HCT116 (cell line): ENCODE data around the gene RNF151. TPM values are rescaled to one million over a fixed set of nuclear protein-coding genes. Genes with fewer than 3 reads are reported as not detected.

Experiments
- ATAC-seq: fragments of 200-7000 bp; cut with Tn5 transposase; 2 replicates; pipeline ENCODE4 v1.9.1; 2020; ENCODE audit warnings: mild to moderate bottlenecking, moderate library complexity
- BruUV-seq: library from RNA; stranded (reverse); fragments of 400-500 nt; replicated peaks from 2 replicates; lab custom pipeline; 2021; lab: Mats Ljungman, UMichigan
- CTCF ChIA-PET: fragments of 300-600 bp; sonication (Branson Sonifier 250); formaldehyde crosslinking; loops from one replicate; lab custom pipeline; 2021; ENCODE audit warnings: antibody characterized with exemption; lab: Charles Lee
- POLR2A ChIA-PET: fragments of 300-600, 350-600 bp; sonication (Branson Sonifier 250); formaldehyde crosslinking; loops from one replicate; lab custom pipeline; 2021; ENCODE audit warnings: antibody characterized with exemption; lab: Charles Lee
- RAD21 ChIA-PET, 2 experiments: fragments of 300-600 bp; sonication (Branson Sonifier 250); formaldehyde crosslinking; loops; one replicate each; lab custom pipeline; 2023; ENCODE audit warnings: low total read pairs in 2 of 2; ENCODE audit not compliant: uncharacterized antibody in 2 of 2, unreplicated experiment in 2 of 2, low non-redundant PET in 1 of 2; lab: Charles Lee
- DNase-seq: peaks from one replicate; pipeline ENCODE4 v3.0.0-alpha.2; 2010; ENCODE audit warnings: low read depth, low spot score
- H2AFZ ChIP-seq: fragments of 200-600 bp; shearing (Covaris generic), sonication (generic); 2 replicates; pipeline ENCODE4 v1.6.1; 2017; ENCODE audit warnings: low read depth, mixed run types, mixed read lengths, antibody characterized with exemption, low read length; ENCODE audit not compliant: poor library complexity, severe bottlenecking
- H3K27ac ChIP-seq: 2 replicates; pipeline ENCODE4 v1.5.1; 2012; ENCODE audit warnings: low read depth, low read length
- H3K27me3 ChIP-seq: fragments of 200-600 bp; sonication (generic); 2 replicates; pipeline ENCODE4 v1.6.1; 2016; ENCODE audit warnings: mixed run types, low read length, mixed read lengths; ENCODE audit not compliant: insufficient read depth
- H3K36me3 ChIP-seq, 2 experiments: fragments of 200-500 bp in 1 of 2; fragments of 200-600 bp in 1 of 2; sonication (Bioruptor generic) in 1 of 2; sonication (generic) in 1 of 2; 2 replicates each; pipeline versions ENCODE4 v1.5.1 to v1.6.1; 2014 to 2016; ENCODE audit warnings: low read length in 2 of 2, inconsistent platforms in 1 of 2, mixed read lengths in 1 of 2, mixed run types in 1 of 2; ENCODE audit not compliant: insufficient read depth in 2 of 2, control insufficient read depth in 1 of 2
- H3K4me1 ChIP-seq, 2 experiments: fragments of 200-600 bp in 1 of 2; sonication (generic) in 1 of 2; 2 replicates each; pipeline versions ENCODE4 v1.5.1 to v1.6.1; 2012 to 2017; ENCODE audit warnings: low read length in 2 of 2, inconsistent platforms in 1 of 2, mild to moderate bottlenecking in 1 of 2, mixed read lengths in 1 of 2, mixed run types in 1 of 2, moderate library complexity in 1 of 2; ENCODE audit not compliant: insufficient read depth in 2 of 2, control insufficient read depth in 1 of 2
- H3K4me2 ChIP-seq: fragments of 200-600 bp; sonication (generic); 2 replicates; pipeline ENCODE4 v1.6.1; 2017; ENCODE audit warnings: mixed run types, low read length, mixed read lengths
- H3K4me3 ChIP-seq, 2 experiments: fragments of 200-600 bp in 1 of 2; sonication (generic) in 1 of 2; replicated peaks in 1 of 2; 2 replicates each; pipeline ENCODE4 v1.5.1; 2011 to 2016; ENCODE audit warnings: low read length in 2 of 2, control low read depth in 1 of 2, low read depth in 1 of 2, mild to moderate bottlenecking in 1 of 2, mixed read lengths in 1 of 2, mixed run types in 1 of 2
- H3K79me2 ChIP-seq: fragments of 200-600 bp; sonication (generic); 2 replicates; pipeline ENCODE4 v1.6.1; 2017; ENCODE audit warnings: mild to moderate bottlenecking, mixed run types, low read length, moderate library complexity, mixed read lengths; ENCODE audit not compliant: insufficient read depth
- H3K9ac ChIP-seq: fragments of 200-600 bp; sonication (generic); 2 replicates; pipeline ENCODE4 v1.6.1; 2016; ENCODE audit warnings: low read length, mixed read lengths
- H3K9me2 ChIP-seq: fragments of 200-600 bp; sonication (generic), shearing (Covaris generic); 2 replicates; pipeline ENCODE4 v1.6.1; 2017; ENCODE audit warnings: mixed run types, mild to moderate bottlenecking, moderate library complexity; ENCODE audit not compliant: insufficient read depth
- H3K9me3 ChIP-seq, 2 experiments: fragments of 200-500 bp in 1 of 2; fragments of 200-600 bp in 1 of 2; sonication (Bioruptor generic) in 1 of 2; sonication (generic) in 1 of 2; 2 replicates each; pipeline ENCODE4 v1.6.1; 2014 to 2017; ENCODE audit warnings: low read length in 2 of 2, mixed read lengths in 2 of 2, inconsistent platforms in 1 of 2, low read depth in 1 of 2, mild to moderate bottlenecking in 1 of 2, mixed run types in 1 of 2, moderate library complexity in 1 of 2; ENCODE audit not compliant: control insufficient read depth in 1 of 2, insufficient read depth in 1 of 2
- H4K20me1 ChIP-seq: fragments of 200-600 bp; sonication (generic), shearing (Covaris generic); 2 replicates; pipeline ENCODE4 v1.6.1; 2017; ENCODE audit warnings: mixed run types, mild to moderate bottlenecking, moderate library complexity; ENCODE audit not compliant: insufficient read depth
- EGR1 ChIP-seq: IDR thresholded peaks from 2 replicates; pipeline ENCODE4 v1.6.1; 2012; ENCODE audit warnings: low read depth
- EZH2 ChIP-seq: fragments of 200-600 bp; sonication (generic); IDR thresholded peaks from 2 replicates; pipeline ENCODE4 v1.6.1; 2017; ENCODE audit warnings: antibody characterized with exemption, mixed run types
- POLR2A ChIP-seq: IDR thresholded peaks from 2 replicates; pipeline ENCODE4 v1.7.0; 2011; ENCODE audit warnings: borderline replicate concordance; ENCODE audit not compliant: insufficient read depth, insufficient read length; ENCODE audit errors: extremely low read depth
- SRF ChIP-seq: IDR thresholded peaks from 2 replicates; pipeline ENCODE4 v1.6.1; 2012; ENCODE audit warnings: low read depth
- intact Hi-C: fragments of 100-400 bp; cut with micrococcal nuclease; formaldehyde crosslinking; loops from 2 replicates; pipeline ENCODE4 v1.10.0; 2022
- total RNA-seq: library from RNA; stranded (reverse); gene quantifications from one replicate; pipeline ENCODE4 v1.2.1, GENCODE V29; 2021; ENCODE audit not compliant: unreplicated experiment
- TF ChIP-seq, protein P1 (sequence below): IDR thresholded peaks from 2 replicates; pipeline ENCODE4 v1.6.1; 2012; ENCODE audit warnings: low read depth
- TF ChIP-seq, protein P2 (sequence below): IDR thresholded peaks from 2 replicates; pipeline ENCODE4 v1.6.1; 2012

The RNF151 gene
- total RNA-seq, 1 experiment from 2014 or later: 0.30 TPM

DNA sequence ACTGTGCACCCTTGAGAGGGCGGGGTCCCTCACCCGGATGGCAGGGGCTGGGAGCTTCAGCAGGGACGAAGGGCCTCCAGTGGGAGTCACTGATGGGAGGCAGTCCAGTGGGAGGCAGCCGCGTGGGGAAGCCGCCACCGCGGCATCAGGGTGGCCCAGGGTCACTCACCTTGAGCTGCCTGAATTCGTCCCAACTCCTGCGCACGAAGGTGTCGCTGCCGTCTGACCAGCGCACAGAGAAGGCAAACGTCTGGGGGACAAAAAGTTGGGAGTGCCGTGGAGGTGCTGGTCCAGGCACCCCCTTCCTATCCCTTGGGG lies 14.1 kb downstream of the RNF151 start:
- Histone ChIP-seq H2AFZ (no peak overlapping the region), H3K9me2 (no peaks in the 10 kb centered on the region), H3K4me2 (peak overlapping the region; percentile 97), H3K9me3 (no peaks in the 10 kb centered on the region), H3K4me1 (peaks cover 49 to 74% of the 10 kb centered on the region in 2 experiments)
- ATAC-seq: no peak
- RAD21 ChIA-PET: no interaction called here
- no peak for DNase-seq
- TF ChIP-seq, protein P1, sequence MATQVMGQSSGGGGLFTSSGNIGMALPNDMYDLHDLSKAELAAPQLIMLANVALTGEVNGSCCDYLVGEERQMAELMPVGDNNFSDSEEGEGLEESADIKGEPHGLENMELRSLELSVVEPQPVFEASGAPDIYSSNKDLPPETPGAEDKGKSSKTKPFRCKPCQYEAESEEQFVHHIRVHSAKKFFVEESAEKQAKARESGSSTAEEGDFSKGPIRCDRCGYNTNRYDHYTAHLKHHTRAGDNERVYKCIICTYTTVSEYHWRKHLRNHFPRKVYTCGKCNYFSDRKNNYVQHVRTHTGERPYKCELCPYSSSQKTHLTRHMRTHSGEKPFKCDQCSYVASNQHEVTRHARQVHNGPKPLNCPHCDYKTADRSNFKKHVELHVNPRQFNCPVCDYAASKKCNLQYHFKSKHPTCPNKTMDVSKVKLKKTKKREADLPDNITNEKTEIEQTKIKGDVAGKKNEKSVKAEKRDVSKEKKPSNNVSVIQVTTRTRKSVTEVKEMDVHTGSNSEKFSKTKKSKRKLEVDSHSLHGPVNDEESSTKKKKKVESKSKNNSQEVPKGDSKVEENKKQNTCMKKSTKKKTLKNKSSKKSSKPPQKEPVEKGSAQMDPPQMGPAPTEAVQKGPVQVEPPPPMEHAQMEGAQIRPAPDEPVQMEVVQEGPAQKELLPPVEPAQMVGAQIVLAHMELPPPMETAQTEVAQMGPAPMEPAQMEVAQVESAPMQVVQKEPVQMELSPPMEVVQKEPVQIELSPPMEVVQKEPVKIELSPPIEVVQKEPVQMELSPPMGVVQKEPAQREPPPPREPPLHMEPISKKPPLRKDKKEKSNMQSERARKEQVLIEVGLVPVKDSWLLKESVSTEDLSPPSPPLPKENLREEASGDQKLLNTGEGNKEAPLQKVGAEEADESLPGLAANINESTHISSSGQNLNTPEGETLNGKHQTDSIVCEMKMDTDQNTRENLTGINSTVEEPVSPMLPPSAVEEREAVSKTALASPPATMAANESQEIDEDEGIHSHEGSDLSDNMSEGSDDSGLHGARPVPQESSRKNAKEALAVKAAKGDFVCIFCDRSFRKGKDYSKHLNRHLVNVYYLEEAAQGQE: no peak
- peak; percentile 13 for TF ChIP-seq POLR2A
- TF ChIP-seq, all 23 proteins: peak for 1
- no TSS peak for BruUV-seq
- Histone ChIP-seq H3K79me2 (peaks cover 15% of the 10 kb centered on the region), H3K9ac (peak overlapping the region; percentile 84), H3K27ac (peak overlapping the region; percentile 88; the same call in 1 of the 2 replicates), H3K27me3 (no peaks in the 10 kb centered on the region), H3K36me3 (peaks cover 1 to 22% of the 10 kb centered on the region in 2 experiments; a peak in 2 of 4 replicates), H4K20me1 (no peaks in the 10 kb centered on the region), H3K4me3 (peak overlapping the region; percentile 60 to 65)
- ChIA-PET POLR2A (interaction anchor here (2.0 to 12.5 kb wide), 3 partner anchors 15 to 174 kb away, joined by 5 to 104 read pairs (median 14); partner anchors contain the start of genes NDUFB10, RNF151, RPS2 and TRAF7), CTCF (no interaction called here)
- intact Hi-C loops: no loop called here

DNA sequence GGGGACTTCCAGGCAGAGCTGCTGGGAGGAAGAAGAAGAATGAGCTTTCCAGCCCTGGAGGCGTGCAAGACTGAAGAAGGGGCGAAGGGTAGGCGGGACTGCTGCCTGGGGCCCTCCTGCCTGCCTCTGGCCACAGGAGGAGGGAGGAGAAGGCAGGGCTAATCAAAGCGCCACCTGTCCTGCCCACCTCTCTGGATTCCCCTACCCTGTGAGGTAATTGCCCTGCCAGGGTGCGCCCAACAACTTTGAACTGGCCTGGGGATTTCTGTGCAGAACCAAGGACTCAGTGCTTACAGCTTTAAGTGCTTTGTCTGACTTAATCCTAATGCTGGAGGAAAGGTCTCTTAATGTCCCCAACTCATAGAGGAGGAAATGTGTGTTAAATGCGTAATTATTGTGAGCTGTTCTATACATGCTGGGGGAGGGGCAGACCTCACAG lies 14.8 kb downstream of the RNF151 start, which contains the start of gene NOXO1:
Gene NOXO1, minus strand, starts transcription at position 72 of the 439 bp plus-strand sequence. CDS start 290 bp downstream, outside the sequence.
- peaks cover 20% of the 10 kb centered on the region for H3K79me2 ChIP-seq
- ChIA-PET RAD21 (no interaction called here), CTCF (no interaction called here), POLR2A (interaction anchor here (0.8 to 12.5 kb wide), 3 partner anchors 10 to 21 kb away, joined by 3 to 104 read pairs (median 3); partner anchors contain the start of genes RNF151, RPS2 and TBL3)
- TF ChIP-seq, protein P2, sequence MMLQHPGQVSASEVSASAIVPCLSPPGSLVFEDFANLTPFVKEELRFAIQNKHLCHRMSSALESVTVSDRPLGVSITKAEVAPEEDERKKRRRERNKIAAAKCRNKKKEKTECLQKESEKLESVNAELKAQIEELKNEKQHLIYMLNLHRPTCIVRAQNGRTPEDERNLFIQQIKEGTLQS: no peak
- no peak for TF ChIP-seq EZH2
- TF ChIP-seq EGR1: no peak
- no peak for TF ChIP-seq SRF
- intact Hi-C loops: no loop called here
- H3K9ac ChIP-seq: peak within 1 kb of the TSS; percentile 84
- DNase-seq: no peak
- peaks cover 6 to 22% of the 10 kb centered on the region in 2 experiments; a peak in 2 of 4 replicates for H3K36me3 ChIP-seq
- no peaks in the 10 kb centered on the region for H4K20me1 ChIP-seq
- BruUV-seq: no TSS peak
- peak within 1 kb of the TSS; percentile 60 to 65 for H3K4me3 ChIP-seq
- no peaks in the 10 kb centered on the region for H3K27me3 ChIP-seq
- H2AFZ ChIP-seq: no peak within 1 kb of the TSS
- H3K9me2 ChIP-seq: no peaks in the 10 kb centered on the region
- H3K4me1 ChIP-seq: peaks cover 49 to 76% of the 10 kb centered on the region in 2 experiments
- no peak for ATAC-seq
- peak within 1 kb of the TSS; percentile 97 for H3K4me2 ChIP-seq
- H3K9me3 ChIP-seq: no peaks in the 10 kb centered on the region
- peak within 1 kb of the TSS; percentile 88 for H3K27ac ChIP-seq
